GM12875 (cell line): ENCODE results near the gene MRPL27.

Experiments
- H3K4me3 ChIP-seq: one replicate; pipeline ENCODE4 v1.5.1; 2011; ENCODE audit warnings: low read depth, low read length, control low read depth
- CTCF ChIP-seq: IDR thresholded peaks from 2 replicates; pipeline ENCODE4 v1.5.1; 2011; ENCODE audit warnings: low read depth, mild to moderate bottlenecking, control low read depth, inconsistent platforms, low read length, moderate library complexity, borderline replicate concordance; ENCODE audit not compliant: insufficient read depth

Gene MRPL27

GRCh38 chr17:50330151-50330775 is 42.7 kb downstream of the MRPL27 start:
- no peak overlapping the region for H3K4me3 ChIP-seq
- TF ChIP-seq CTCF: no peak

- H3K4me3 ChIP-seq: no peak overlapping the region
- TF ChIP-seq CTCF: no peak
Observed at GRCh38 chr17:50329716-50330115, 43.3 kb downstream of the MRPL27 start.

- H3K4me3 ChIP-seq: no peak overlapping the region
- no peak for TF ChIP-seq CTCF
Observed at GRCh38 chr17:50328363-50329325, 44.3 kb downstream of the MRPL27 start.

- H3K4me3 ChIP-seq: no peak overlapping the region
- TF ChIP-seq CTCF: no peak
Observed at GRCh38 chr17:50326831-50327364, 46.1 kb downstream of the MRPL27 start.

- no peak for TF ChIP-seq CTCF
- no peak overlapping the region for H3K4me3 ChIP-seq
Observed at GRCh38 chr17:50325906-50326305, 47.1 kb downstream of the MRPL27 start.

GRCh38 chr17:50323060-50323459 is 49.9 kb downstream of the MRPL27 start:
- no peak for TF ChIP-seq CTCF
- no peak overlapping the region for H3K4me3 ChIP-seq
